Right lobe of liver (tissue), 6 donors: ENCODE results near the gene TMC6. TPM values are rescaled to one million over a fixed set of nuclear protein-coding genes. Genes with fewer than 3 reads are reported as not detected.

ENCODE experiments used
- ATAC-seq, 4 donors: fragments of 200-7000 bp; cut with Tn5 transposase; one replicate each; pipeline ENCODE4 v1.9.1; 2020; ENCODE audit warnings: mild to moderate bottlenecking in 4 of 4, moderate library complexity in 4 of 4
- DNase-seq, 3 donors: peaks; one replicate each; pipeline ENCODE4 v3.0.0-alpha.2; 2020
- H3K27ac ChIP-seq, 3 donors: fragments of 200-600 bp; one replicate each; pipeline ENCODE4 v1.8.0; 2022
- H3K27me3 ChIP-seq, 2 donors: fragments of 200-600 bp; one replicate each; pipeline ENCODE4 v1.8.0; 2022
- H3K36me3 ChIP-seq, 4 donors: fragments of 200-600 bp; sonication (generic) in 1 of 4; one replicate each; pipeline versions ENCODE4 v1.5.1 to v1.8.0; 2017 to 2022; ENCODE audit warnings: control low read depth in 1 of 4
- H3K4me1 ChIP-seq, 4 donors: fragments of 200-600 bp; sonication (generic) in 1 of 4; one replicate each; pipeline versions ENCODE4 v1.5.1 to v1.8.0; 2017 to 2022; ENCODE audit warnings: control low read depth in 1 of 4
- H3K4me3 ChIP-seq, 3 donors: fragments of 200-600 bp; one replicate each; pipeline ENCODE4 v1.8.0; 2022
- H3K9me3 ChIP-seq, 4 donors: fragments of 200-600 bp; sonication (generic) in 1 of 4; one replicate each; pipeline versions ENCODE4 v1.5.1 to v1.8.0; 2017 to 2022; ENCODE audit warnings: control low read depth in 1 of 4
- POLR2A ChIP-seq: fragments of 450-650 bp; IDR thresholded peaks from one replicate; pipeline ENCODE4 v1.6.1; 2017; ENCODE audit warnings: antibody characterized with exemption, mild to moderate bottlenecking
- WGBS: methylation state at CpG from one replicate; pipeline ENCODE4 v1.1.6; 2018; ENCODE audit warnings: low coverage, low lambda C conversion rate; ENCODE audit not compliant: insufficient coverage; ENCODE audit errors: missing lambda C conversion rate; 5-methylcytosine and 5-hydroxymethylcytosine counted together
- intact Hi-C, 2 donors: fragments of 100-400 bp; cut with DNase I; formaldehyde crosslinking; loops; one replicate each; pipeline versions ENCODE4 v1.11.2 to v1.14.1; 2022
- total RNA-seq, 6 experiments: library from RNA; depleted of rRNA in 2 of 6; stranded (reverse); fragments of >200 nt in 2 of 6; fragmentation: NEBNext Ultra II Directional in 3 of 6; extraction: Animal tissue kit (Norgen Biotek cat#: 25700) in 3 of 6; gene quantifications; one replicate each; pipeline versions ENCODE4 v1.1.0 to v1.2.4, GENCODE V29; 2016 to 2023
- TF ChIP-seq, protein P1 (sequence below), 4 donors: fragments of 200-600 bp in 3 of 4; fragments of 450-650 bp in 1 of 4; IDR thresholded peaks; one replicate each; pipeline versions ENCODE4 v1.5.1 to v1.8.0; 2016 to 2022; ENCODE audit warnings: antibody characterized with exemption in 4 of 4, mild to moderate bottlenecking in 2 of 4
- donor health status: DM: no; HTN: yes; CAD: no.
- donor health status: DM: no; HTN: no; CAD: no.
- donor health status: DM: no; HTN: no; CAD: no.
- donor health status: DM: no; HTN: yes; CAD: no.
- donor health status: DM: no; HTN: yes; CAD: no.

TMC6 gene
- total RNA-seq, 6 experiments from 2014 or later, result 10.9 to 24.7 (median 15.7) TPM

DNA sequence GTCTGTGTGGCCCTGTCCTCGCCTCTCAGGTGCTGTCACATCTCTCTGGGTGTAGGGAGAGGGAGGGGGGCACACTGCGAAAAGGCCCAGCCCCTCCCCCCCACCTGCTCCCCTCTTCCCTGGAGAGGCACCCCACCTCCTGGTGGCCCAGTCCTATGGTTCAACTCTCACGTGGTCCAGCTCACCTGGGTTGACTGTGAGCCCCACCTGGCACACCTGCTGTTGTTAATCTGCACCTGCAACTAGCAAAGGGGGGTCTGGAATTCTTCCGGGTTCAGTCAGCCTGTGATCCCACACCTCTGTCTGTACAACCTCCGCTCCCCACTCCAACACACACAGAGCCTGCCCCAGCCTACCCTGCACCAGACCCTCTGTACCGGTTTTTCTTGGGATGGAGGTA is 37.9 kb upstream of the TMC6 start:
- Histone ChIP-seq H3K27me3 (no peaks in the 10 kb centered on the region), H3K27ac (no peak overlapping the region), H3K9me3 (no peaks in the 10 kb centered on the region), H3K36me3 (peaks cover 0 to 1% (median 0%) of the 10 kb centered on the region in 4 donors), H3K4me3 (no peak overlapping the region), H3K4me1 (peaks cover 0 to 7% (median 0%) of the 10 kb centered on the region in 4 donors)
- intact Hi-C loops, result loop anchor here in 1 of 2 donors (5.0 kb wide), 1 partner anchor 54 kb away; no protein-coding TSS in a partner anchor
- WGBS, result 62% methylated on average over 3 of the region's 6 CpGs
- no peak for DNase-seq
- ATAC-seq, result no peak
- TF ChIP-seq POLR2A, result no peak
- TF ChIP-seq, protein P1, sequence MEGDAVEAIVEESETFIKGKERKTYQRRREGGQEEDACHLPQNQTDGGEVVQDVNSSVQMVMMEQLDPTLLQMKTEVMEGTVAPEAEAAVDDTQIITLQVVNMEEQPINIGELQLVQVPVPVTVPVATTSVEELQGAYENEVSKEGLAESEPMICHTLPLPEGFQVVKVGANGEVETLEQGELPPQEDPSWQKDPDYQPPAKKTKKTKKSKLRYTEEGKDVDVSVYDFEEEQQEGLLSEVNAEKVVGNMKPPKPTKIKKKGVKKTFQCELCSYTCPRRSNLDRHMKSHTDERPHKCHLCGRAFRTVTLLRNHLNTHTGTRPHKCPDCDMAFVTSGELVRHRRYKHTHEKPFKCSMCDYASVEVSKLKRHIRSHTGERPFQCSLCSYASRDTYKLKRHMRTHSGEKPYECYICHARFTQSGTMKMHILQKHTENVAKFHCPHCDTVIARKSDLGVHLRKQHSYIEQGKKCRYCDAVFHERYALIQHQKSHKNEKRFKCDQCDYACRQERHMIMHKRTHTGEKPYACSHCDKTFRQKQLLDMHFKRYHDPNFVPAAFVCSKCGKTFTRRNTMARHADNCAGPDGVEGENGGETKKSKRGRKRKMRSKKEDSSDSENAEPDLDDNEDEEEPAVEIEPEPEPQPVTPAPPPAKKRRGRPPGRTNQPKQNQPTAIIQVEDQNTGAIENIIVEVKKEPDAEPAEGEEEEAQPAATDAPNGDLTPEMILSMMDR (IDR thresholded peaks at IDR 0.05), result no peak

- Histone ChIP-seq H3K4me3 (no peak overlapping the region), H3K4me1 (peaks cover 0 to 7% (median 0%) of the 10 kb centered on the region in 4 donors), H3K27me3 (no peaks in the 10 kb centered on the region), H3K36me3 (no peaks in the 10 kb centered on the region), H3K27ac (no peak overlapping the region), H3K9me3 (no peaks in the 10 kb centered on the region)
- intact Hi-C loops, result loop anchor here in 1 of 2 donors (5.0 kb wide), 1 partner anchor 53 kb away; no protein-coding TSS in a partner anchor
- TF ChIP-seq POLR2A, result no peak
- no peak for DNase-seq
- ATAC-seq, result no peak
- 76% methylated on average over 6 of the region's 16 CpGs for WGBS
Observed at GRCh38 chr17:78164748-78165607, 36.4 kb upstream of the TMC6 start.

DNA sequence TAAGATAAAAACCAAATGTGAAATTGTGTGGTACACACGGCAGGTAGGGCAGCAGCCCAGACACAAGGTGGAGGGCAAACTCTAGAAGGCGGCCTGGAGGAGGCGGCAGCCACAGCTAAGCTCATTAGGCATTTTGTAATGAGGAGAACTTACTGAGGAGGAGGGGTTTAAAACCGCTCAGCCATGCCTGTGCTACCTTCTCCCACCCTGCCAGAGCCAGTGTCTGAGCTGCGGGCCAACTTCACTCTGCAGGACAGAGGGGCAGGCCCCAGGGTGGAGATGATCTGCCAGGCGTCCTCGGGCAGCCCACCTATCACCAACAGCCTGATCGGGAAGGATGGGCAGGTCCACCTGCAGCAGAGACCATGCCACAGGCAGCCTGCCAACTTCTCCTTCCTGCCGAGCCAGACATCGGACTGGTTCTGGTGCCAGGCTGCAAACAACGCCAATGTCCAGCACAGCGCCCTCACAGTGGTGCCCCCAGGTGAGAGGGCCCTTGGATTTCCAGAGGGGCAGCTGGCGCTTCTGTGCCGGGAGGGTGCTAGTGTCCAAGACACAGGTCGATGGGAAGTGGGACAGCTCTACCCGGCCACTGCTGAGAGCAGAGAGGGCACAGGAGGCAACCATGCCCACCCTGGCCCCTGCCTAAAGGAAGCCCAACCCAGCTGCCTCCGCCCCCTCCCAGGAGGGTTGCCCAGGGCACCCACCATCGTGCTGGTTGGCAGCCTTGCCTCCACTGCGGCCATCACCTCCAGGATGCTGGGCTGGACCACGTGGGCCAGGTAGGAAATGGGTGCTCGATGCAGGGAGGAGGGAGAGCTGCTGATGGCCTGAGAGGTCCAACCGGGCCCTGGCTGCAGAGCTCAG is 35.6 kb upstream of the TMC6 start:
- Histone ChIP-seq H3K27ac (no peak overlapping the region), H3K9me3 (no peaks in the 10 kb centered on the region), H3K36me3 (no peaks in the 10 kb centered on the region), H3K27me3 (no peaks in the 10 kb centered on the region), H3K4me3 (no peak overlapping the region), H3K4me1 (no peaks in the 10 kb centered on the region)
- WGBS, result 79% methylated on average over 3 of the region's 22 CpGs
- ATAC-seq (no peak), DNase-seq (peak in 2 of 3 donors; percentile 58 to 62)
- no peak for TF ChIP-seq POLR2A
- intact Hi-C loops, result no loop called here

- H3K27ac ChIP-seq, result no peak overlapping the region
- H3K4me1 ChIP-seq, result no peaks in the 10 kb centered on the region
- no peaks in the 10 kb centered on the region for H3K27me3 ChIP-seq
- no peak for DNase-seq
- no peaks in the 10 kb centered on the region for H3K36me3 ChIP-seq
- no peak for ATAC-seq
- no peak for TF ChIP-seq POLR2A
- TF ChIP-seq, protein P1 (IDR thresholded peaks at IDR 0.05), result no peak
- 25% methylated on average over 6 of the region's 10 CpGs for WGBS
- no peaks in the 10 kb centered on the region for H3K9me3 ChIP-seq
- no peak overlapping the region for H3K4me3 ChIP-seq
- intact Hi-C loops, result no loop called here
Observed at GRCh38 chr17:78159575-78160158, 31.1 kb upstream of the TMC6 start.
